Stimulated activated CD8-positive, alpha-beta memory T cell treated with anti-CD3 and anti-CD28 coated beads, Interleukin-7, amount 100 ng/mL, for 4 hours (primary cell): ENCODE results near the gene APCDD1.
"Not testable (repeated sequence)": the region's sequence is repeated elsewhere in the genome, so short reads cannot be mapped to it uniquely, and the experiment has no call there.

Experiments used
- DNase-seq, 2 donors: peaks; one replicate each; pipeline ENCODE4 v3.0.0-alpha.2; 2020; ENCODE audit warnings: low read depth in 2 of 2

The APCDD1 gene

GRCh38 chr18:10490401-10491165, 36.1 kb downstream of the APCDD1 start:
- DNase-seq = peak; percentile 12 to 36

DNA sequence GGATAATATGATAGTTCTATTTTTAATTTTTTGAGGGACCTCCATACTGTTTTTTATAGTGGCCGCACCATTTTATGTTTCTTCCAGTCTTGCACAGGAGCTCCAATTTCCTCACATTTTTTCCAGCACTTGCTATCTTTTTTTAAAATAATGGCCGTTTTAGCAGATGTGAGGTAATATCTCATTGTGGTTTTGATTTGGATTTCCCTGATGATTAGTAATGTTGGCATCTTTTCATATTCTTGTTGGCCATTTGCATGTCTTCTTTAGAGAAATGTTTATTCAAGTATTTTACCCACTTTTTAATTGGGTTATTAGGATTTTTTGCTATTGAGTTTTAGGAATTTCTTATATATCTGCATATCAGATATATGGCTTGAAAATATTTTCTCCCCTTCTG, 41.5 kb downstream of the APCDD1 start:
- no peak for DNase-seq

- DNase-seq = no peak
These were observed 42.8 kb downstream of the APCDD1 start for GRCh38 chr18:10497206-10497749.

- no peak for DNase-seq
These were observed 44.8 kb downstream of the APCDD1 start for GRCh38 chr18:10499230-10499629.

DNA sequence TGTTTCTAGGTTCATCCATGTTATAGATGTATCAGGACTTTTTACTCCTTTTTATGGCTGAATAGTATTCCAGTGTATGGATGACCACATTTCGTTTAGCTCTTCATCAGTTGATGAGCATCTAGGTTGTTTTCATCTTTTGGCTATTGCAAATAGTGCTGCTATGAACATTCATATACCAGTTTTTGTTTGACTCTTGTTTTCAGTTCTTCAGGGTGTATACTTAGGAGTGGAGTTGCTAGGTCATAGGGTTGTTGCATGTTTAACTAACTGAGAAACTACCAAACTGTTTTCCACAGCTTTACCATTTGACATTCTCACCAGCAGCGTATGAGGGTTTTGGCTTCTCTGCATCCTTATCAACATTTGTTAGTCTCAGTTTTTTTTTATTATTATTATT, 45.6 kb downstream of the APCDD1 start:
- DNase-seq = no peak

GRCh38 chr18:10504723-10505122, 50.3 kb downstream of the APCDD1 start:
- no peak for DNase-seq

DNA sequence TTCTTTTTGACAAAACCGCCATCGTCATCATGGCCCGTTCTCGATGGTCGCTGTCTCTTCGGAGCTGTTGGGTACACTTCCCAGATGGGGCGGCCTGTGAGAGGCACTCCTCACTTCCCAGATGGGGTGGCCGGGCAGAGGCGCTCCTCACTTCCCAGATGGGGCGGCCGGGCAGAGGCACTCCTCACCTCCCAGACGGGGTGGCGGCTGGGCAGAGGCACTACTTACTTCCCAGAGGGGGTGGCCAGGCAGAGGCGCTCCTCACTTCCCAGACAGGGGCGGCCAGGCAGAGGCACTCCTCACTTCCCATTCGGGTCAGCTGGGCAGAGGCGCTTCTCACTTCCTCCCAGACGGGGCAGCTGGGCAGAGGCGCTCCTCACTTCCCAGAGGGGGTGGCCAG, 51.5 kb downstream of the APCDD1 start:
- DNase-seq = not testable (repeated sequence)

DNA sequence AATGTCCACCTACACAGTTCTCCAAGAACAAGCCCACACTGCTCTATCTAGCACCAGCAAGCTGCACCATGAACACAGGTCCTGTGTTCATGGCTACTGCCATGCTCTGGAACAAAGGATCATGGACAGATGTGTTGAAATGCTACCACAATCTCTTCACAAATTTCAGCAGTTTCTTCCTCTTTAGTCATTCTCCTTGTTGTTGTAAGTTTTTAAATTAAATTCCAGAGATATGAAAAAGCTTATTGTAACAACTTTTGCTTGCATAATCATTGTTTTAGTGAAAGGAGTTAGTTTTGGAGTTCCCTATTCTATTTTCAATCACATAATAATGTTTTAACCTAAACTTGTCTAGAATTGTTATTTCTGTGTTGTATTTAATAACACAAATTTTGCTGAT, 54.2 kb downstream of the APCDD1 start:
- DNase-seq = no peak

DNA sequence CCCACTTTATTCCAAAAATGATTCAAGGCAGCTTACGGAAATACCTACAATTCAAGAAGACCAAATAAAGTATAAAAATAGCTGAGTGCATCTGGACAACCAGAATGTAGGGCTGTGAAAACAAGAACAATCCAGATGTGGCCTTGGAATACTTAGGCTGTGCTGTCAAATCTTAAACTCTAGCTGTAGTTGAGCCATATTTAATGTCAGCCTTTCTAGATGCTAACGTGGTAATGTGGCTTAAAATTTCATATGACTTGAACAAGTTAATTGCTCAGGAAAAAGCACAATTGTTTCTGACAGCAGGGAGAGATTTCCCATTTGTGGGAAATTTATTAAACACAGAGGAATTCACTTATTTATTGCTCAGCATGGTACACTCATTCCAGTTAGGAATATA, 56.8 kb downstream of the APCDD1 start:
- DNase-seq = no peak

- DNase-seq = no peak
These were observed 59.6 kb downstream of the APCDD1 start for GRCh38 chr18:10514082-10514481.

DNA sequence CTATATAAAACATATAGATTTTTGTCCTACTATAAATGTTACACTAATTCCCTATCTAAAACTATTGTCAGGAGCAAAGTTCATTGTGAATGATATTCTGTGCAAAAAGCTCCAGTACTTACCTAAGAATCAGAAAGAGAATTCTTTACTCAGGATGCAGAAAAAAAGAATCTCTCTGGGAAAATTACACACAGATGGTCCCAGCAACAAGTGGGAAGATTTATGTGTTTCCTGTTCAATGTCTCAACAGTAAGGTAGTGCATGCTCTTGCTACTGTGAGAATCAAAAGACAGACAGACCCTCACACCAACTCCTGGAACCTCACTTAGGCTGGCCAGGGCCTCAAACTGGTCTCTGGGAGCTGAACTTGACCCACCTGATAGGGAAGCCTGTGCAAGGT, 60.2 kb downstream of the APCDD1 start:
- DNase-seq = no peak

DNA sequence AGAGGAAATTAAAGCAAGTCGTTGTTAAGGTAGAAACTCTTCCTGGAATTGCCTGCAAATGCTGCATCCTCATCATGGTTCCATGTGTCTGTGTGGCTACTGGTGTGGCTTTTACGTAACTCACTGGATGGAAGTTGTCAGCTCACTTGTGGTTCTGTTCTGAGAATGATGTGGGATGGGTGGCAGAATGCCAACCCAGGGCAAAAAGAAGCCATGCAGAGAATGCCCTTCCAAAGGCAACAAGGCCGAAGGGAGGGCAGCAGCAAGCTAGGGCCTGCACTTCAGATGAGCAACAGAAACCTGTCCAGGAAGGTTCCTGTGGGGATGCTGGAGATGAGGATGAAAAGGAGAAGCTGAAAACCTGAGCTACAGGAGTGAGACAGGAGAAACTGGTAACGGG, 61.0 kb downstream of the APCDD1 start:
- no peak for DNase-seq

DNA sequence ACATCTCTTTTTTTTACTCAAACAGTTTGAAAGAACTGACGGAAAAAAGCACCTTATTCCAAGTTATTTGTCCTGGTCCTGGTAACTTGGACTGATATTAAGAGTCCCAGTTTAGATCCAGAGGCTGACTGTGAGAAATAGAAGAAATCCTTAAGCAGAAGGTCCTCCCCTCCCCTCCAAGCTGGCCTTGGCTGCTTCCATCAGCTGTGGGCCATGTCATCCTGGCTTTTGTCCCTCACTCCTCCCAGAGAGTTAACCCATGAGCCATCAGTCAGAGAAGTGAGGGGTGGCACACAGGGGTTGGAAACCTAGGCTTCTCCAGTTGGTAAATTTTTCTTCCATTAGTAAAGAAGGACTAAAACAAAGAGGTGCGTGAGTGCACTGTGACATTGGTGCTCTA, 61.6 kb downstream of the APCDD1 start:
- no peak for DNase-seq

GRCh38 chr18:10518595-10519255, 64.3 kb downstream of the APCDD1 start:
- DNase-seq = no peak

- no peak for DNase-seq
These were observed 64.9 kb downstream of the APCDD1 start for GRCh38 chr18:10519366-10519765.

GRCh38 chr18:10519999-10520935, 65.8 kb downstream of the APCDD1 start:
- DNase-seq = peak in 1 of 2 donors; percentile 23

DNA sequence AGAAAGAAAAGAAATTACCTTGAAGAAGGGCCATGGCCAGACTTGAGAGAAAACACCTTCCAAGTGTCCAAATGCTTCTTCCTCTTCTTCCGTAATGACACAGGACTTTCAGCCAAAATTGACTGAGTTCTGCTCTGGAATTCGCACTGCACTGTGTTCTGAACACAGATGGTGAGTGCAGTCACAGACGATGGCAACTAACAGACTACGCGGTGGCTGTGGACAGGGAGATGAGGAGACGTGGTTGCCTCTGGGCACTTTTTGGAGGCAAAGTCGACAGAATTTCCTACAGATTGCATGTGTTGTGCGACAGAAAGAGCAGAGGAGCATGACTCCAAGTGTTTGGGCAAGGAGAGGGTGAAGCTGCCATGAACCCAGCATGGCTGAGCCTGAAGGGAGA, 67.1 kb downstream of the APCDD1 start:
- no peak for DNase-seq

GRCh38 chr18:10522574-10522973, 68.1 kb downstream of the APCDD1 start:
- DNase-seq = no peak

GRCh38 chr18:10523544-10523943, 69.1 kb downstream of the APCDD1 start:
- no peak for DNase-seq

DNA sequence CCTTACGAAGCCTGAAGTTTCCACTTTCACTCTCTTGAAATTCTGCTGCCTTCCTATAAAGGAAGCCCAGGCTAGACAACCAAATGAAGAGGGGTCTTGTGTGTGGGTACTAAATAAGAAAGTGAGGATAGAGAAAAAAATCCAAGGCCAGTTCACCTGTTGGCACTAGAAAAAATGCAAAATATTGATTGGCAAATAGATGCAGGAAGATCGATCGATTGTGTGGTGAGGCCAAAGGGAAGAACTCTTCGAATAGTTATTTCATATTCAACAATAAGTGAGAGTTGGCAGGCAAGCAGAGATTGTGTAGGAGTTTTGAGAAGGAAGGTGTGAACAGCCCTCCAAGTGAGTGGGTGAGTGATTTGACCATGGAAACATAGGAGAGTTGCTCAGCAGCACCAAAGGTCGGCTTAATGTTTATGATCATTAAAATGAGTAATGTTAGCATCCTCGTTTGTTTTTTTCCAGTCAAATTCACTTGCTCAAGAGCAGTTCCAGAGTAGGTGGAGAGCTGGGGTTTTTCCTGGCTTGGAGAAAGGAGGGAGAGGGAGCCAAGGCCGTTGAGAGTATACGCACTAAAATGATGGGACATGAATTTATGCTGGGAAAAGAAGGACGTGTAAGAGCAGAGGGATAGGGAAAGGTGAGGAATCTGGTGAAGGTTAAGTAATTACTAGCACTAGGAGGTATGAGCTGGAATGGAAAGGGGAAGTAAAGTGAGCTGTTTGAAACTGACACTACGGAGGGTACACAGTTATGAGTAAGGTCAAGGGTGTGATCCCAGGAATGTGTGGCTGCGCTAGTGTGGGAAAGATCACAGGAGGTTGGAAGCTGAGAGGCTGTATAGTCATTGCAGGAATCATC, 70.3 kb downstream of the APCDD1 start:
- DNase-seq = no peak

GRCh38 chr18:10525371-10525691, 70.9 kb downstream of the APCDD1 start:
- DNase-seq = no peak
